CD4-positive, alpha-beta memory T cell (primary cell): ENCODE results near the gene TARM1. TPM values are rescaled to one million over a fixed set of nuclear protein-coding genes. Genes with fewer than 3 reads are reported as not detected.

Experiments
- CTCF ChIA-PET: fragments of 350-600 bp; sonication (Branson Sonifier 250); formaldehyde crosslinking; loops from one replicate; lab custom pipeline; 2021; ENCODE audit warnings: inconsistent platforms; ENCODE audit not compliant: partially characterized antibody; lab: Charles Lee
- POLR2A ChIA-PET: fragments of 350-600 bp; sonication (Branson Sonifier 250); formaldehyde crosslinking; loops from one replicate; lab custom pipeline; 2021; ENCODE audit not compliant: partially characterized antibody; lab: Charles Lee
- DNase-seq, 5 donors: peaks; one replicate each; pipeline versions ENCODE4 v3.0.0 to v3.0.0-alpha.2; 2020 to 2022; ENCODE audit warnings: mixed read lengths in 1 of 5
- H3K27ac ChIP-seq: one replicate; pipeline ENCODE4 v1.7.0; 2013; ENCODE audit warnings: low read depth, low read length
- H3K27me3 ChIP-seq: 2 replicates; pipeline ENCODE4 v1.7.0; 2013; ENCODE audit warnings: mild to moderate bottlenecking, low read length, moderate library complexity; ENCODE audit not compliant: insufficient read depth
- H3K36me3 ChIP-seq: 2 replicates; pipeline ENCODE4 v1.7.0; 2013; ENCODE audit warnings: mild to moderate bottlenecking, low read length, moderate library complexity; ENCODE audit not compliant: insufficient read depth
- H3K4me1 ChIP-seq: 2 replicates; pipeline ENCODE4 v1.7.0; 2013; ENCODE audit warnings: mild to moderate bottlenecking, low read length, moderate library complexity; ENCODE audit not compliant: insufficient read depth
- H3K4me3 ChIP-seq, 2 donors: one replicate each; pipeline ENCODE4 v1.7.0; 2013; ENCODE audit warnings: low read length in 2 of 2, mild to moderate bottlenecking in 1 of 2
- H3K9me3 ChIP-seq, 2 donors: one replicate each; pipeline ENCODE4 v1.7.0; 2013; ENCODE audit warnings: low read length in 2 of 2, control low read depth in 1 of 2; ENCODE audit not compliant: control insufficient read depth in 1 of 2
- H3K27ac Mint-ChIP-seq, 7 donors: one replicate each; pipeline ENCODE4 v1.8.0; 2020 to 2021; ENCODE audit warnings: mixed read lengths in 7 of 7, mild to moderate bottlenecking in 6 of 7, inconsistent platforms in 3 of 7, moderate library complexity in 3 of 7
- H3K27me3 Mint-ChIP-seq, 2 donors: one replicate each; pipeline ENCODE4 v1.8.0; 2020 to 2021; ENCODE audit warnings: mixed read lengths in 2 of 2
- H3K36me3 Mint-ChIP-seq, 2 donors: one replicate each; pipeline ENCODE4 v1.8.0; 2020 to 2021; ENCODE audit warnings: mixed read lengths in 2 of 2, inconsistent platforms in 1 of 2, mild to moderate bottlenecking in 1 of 2
- H3K4me1 Mint-ChIP-seq, 4 donors: one replicate each; pipeline ENCODE4 v1.8.0; 2020 to 2021; ENCODE audit warnings: mixed read lengths in 4 of 4, mild to moderate bottlenecking in 1 of 4
- H3K4me3 Mint-ChIP-seq, 8 donors: one replicate each; pipeline ENCODE4 v1.8.0; 2020 to 2021; ENCODE audit warnings: mixed read lengths in 8 of 8, mild to moderate bottlenecking in 7 of 8, moderate library complexity in 6 of 8, inconsistent platforms in 3 of 8
- H3K9me3 Mint-ChIP-seq, 8 donors: one replicate each; pipeline ENCODE4 v1.8.0; 2020 to 2021; ENCODE audit warnings: mixed read lengths in 8 of 8, mild to moderate bottlenecking in 5 of 8, inconsistent platforms in 3 of 8, moderate library complexity in 1 of 8
- intact Hi-C: fragments of 100-400 bp; cut with micrococcal nuclease; formaldehyde crosslinking; loops from one replicate; pipeline ENCODE4 v1.15.1; 2023
- polyA plus RNA-seq, 2 donors: library from polyadenylated mRNA; unstranded; fragments of 300-500 nt; fragmentation: Illumina TruSeq; gene quantifications; one replicate each; pipeline ENCODE4 v1.2.3, GENCODE V29; 2021
- total RNA-seq, 2 experiments: library from RNA; stranded (reverse); gene quantifications; one replicate each; pipeline ENCODE4 v1.2.3, GENCODE V29; 2021

The TARM1 gene
- total and polyA plus RNA-seq, 4 experiments from 2014 or later, result not detected

DNA sequence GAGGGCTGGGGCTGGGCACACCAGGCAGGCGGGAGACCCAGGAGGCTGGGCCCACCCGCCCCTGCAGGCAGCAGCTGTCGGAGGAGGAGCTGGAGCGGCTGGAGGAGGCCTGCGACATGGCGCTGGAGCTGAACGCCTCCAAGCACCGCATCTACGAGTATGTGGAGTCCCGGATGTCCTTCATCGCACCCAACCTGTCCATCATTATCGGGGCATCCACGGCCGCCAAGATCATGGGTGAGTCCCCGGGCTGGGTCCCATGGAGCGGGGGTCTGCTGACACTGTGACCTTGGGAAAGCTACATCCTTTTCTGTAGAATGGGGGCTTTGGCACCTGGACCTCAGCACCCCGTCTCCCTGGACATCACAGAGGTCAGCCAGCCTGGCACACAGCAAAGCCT, 42.5 kb upstream of the TARM1 start:
- ChIA-PET POLR2A (interaction anchor here (1.1 to 2.3 kb wide), 3 partner anchors 8 to 35 kb away, joined by 3 to 11 read pairs (median 4); partner anchors contain the start of genes PRPF31 and TFPT), CTCF (no interaction called here)
- Histone ChIP-seq H3K4me3 (no peak overlapping the region), H3K27me3 (no peaks in the 10 kb centered on the region), H3K27ac (no peak overlapping the region), H3K9me3 (no peaks in the 10 kb centered on the region), H3K4me1 (no peaks in the 10 kb centered on the region), H3K36me3 (peaks cover 72% of the 10 kb centered on the region)
- no peak overlapping the region for H3K27ac Mint-ChIP-seq
- peaks cover 0 to 2% (median 0%) of the 10 kb centered on the region in 8 donors for H3K9me3 Mint-ChIP-seq
- DNase-seq, result no peak
- H3K36me3 Mint-ChIP-seq, result peaks cover 36 to 58% of the 10 kb centered on the region in 2 donors
- no peaks in the 10 kb centered on the region for H3K27me3 Mint-ChIP-seq
- H3K4me3 Mint-ChIP-seq, result no peak overlapping the region
- H3K4me1 Mint-ChIP-seq, result peaks cover 0 to 1% (median 0%) of the 10 kb centered on the region in 4 donors
- intact Hi-C loops, result no loop called here

DNA sequence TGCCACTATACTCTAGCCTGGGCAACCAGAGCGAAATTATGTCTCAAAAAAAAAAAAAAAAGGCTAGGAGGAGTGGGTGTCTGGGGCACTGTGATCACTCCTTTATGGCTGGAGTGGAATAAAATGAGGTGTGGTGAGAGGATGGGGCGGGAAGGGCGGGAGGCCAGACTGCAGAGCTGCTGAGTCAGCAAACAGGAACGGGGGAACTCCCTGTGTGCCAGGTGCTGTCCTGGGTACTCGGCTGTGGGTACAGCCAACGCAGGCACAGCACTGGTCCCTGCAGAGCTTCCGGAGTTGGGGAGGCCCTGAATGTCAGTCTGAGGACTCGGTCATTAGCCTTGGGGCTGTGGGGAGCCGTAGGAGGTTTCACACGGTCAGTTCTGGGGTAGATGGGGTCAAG, 40.1 kb upstream of the TARM1 start:
- H3K4me1 Mint-ChIP-seq, result peaks cover 5 to 11% (median 10%) of the 10 kb centered on the region in 4 donors
- no peak overlapping the region for H3K4me3 Mint-ChIP-seq
- Histone ChIP-seq H3K36me3 (peaks cover 60% of the 10 kb centered on the region), H3K27me3 (no peaks in the 10 kb centered on the region), H3K4me1 (peaks cover 11% of the 10 kb centered on the region), H3K27ac (no peak overlapping the region), H3K4me3 (no peak overlapping the region), H3K9me3 (no peaks in the 10 kb centered on the region)
- no peaks in the 10 kb centered on the region for H3K27me3 Mint-ChIP-seq
- no peak for DNase-seq
- intact Hi-C loops, result no loop called here
- peaks cover 0 to 2% (median 0%) of the 10 kb centered on the region in 8 donors for H3K9me3 Mint-ChIP-seq
- H3K36me3 Mint-ChIP-seq, result peaks cover 37 to 54% of the 10 kb centered on the region in 2 donors
- no peak overlapping the region for H3K27ac Mint-ChIP-seq
- ChIA-PET POLR2A (no interaction called here), CTCF (no interaction called here)

DNA sequence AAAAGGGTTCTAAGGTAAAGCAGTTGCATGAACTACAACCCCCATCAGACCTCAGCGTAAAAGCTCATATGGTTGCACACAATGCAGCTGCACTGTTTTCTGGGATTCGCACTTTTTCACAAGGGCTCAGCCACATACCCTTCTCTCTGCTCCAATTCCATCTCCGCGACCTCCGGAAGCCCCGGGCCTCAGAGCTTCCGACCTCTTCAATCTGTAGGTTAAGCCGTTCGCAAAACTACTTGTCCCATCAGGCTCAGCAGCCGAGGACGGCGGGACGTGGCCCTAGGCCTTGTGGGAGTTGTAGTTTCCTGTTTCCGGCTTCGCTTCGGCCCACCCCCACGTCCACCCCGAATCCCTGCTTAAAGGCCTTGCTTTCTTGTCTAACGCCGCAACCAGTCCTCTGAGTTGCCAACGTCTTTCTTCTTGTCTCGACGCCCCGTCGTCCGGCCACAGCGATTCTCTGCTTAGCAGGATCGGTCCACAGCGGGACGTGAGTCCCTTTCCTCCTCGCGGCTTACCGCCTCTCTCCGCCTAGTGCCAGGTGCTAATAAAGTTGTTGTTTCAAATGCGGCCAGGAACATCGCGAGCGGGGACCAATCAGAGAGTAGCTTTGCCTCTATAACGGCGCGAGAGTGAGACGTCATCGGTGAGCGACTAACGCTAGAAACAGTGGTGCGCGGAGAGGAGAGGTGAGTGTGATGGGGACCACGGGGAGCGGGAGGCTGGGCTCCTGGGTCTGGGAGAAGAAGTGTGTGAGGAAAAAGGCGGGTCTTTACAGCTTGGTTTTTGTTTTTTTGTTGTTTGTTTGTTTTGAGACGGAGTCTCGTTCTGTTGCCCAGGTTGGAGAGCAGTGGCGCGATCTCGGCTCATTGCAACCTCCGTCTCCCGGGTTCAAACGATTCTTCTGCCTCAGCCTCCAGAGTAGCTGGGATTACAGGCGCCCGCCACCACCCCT, 34.2 kb upstream of the TARM1 start, which contains the start of the genes PRPF31 and TFPT:
TSS of gene PRPF31 (plus strand) at position 646 of the 955 bp plus-strand sequence. CDS start 2,525 bp downstream, outside the sequence.
TSS of gene TFPT (minus strand) at position 549 of the 955 bp plus-strand sequence. CDS start at position 161, 388 bp downstream.
- ChIA-PET POLR2A (interaction anchor here (0.9 to 5.1 kb wide), 20 partner anchors 9 to 720 kb away, joined by 3 to 113 read pairs (median 5); partner anchors contain the start of genes CNOT3, LENG1, LENG8 and LENG9), CTCF (interaction anchor here (0.8 to 3.0 kb wide), 4 partner anchors 13 to 22 kb away, joined by 3 to 13 read pairs (median 10); partner anchors contain the start of genes CNOT3 and NDUFA3)
- Histone ChIP-seq H3K4me3 (peak within 1 kb of the TSS; percentile 80 to 81), H3K27ac (peak within 1 kb of the TSS; percentile 75), H3K27me3 (no peaks in the 10 kb centered on the region), H3K9me3 (no peaks in the 10 kb centered on the region), H3K36me3 (peaks cover 17% of the 10 kb centered on the region), H3K4me1 (peaks cover 27% of the 10 kb centered on the region)
- Mint-ChIP-seq H3K9me3 (peaks cover 0 to 8% (median 0%) of the 10 kb centered on the region in 8 donors), H3K27ac (peak within 1 kb of the TSS; percentile 91 to 97 (median 95)), H3K27me3 (peaks cover 0 to 2% of the 10 kb centered on the region in 2 donors), H3K4me3 (peak within 1 kb of the TSS; percentile 86 to 99 (median 95)), H3K4me1 (peaks cover 22 to 44% (median 28%) of the 10 kb centered on the region in 4 donors), H3K36me3 (peaks cover 24 to 37% of the 10 kb centered on the region in 2 donors)
- intact Hi-C loops, result loop anchor here (1.0 to 10.0 kb wide), 7 partner anchors 13 to 591 kb away; partner anchors contain the start of genes CNOT3, LENG1, LENG8 and NDUFA3
- peak; percentile 97 to 98 (median 97) for DNase-seq

DNA sequence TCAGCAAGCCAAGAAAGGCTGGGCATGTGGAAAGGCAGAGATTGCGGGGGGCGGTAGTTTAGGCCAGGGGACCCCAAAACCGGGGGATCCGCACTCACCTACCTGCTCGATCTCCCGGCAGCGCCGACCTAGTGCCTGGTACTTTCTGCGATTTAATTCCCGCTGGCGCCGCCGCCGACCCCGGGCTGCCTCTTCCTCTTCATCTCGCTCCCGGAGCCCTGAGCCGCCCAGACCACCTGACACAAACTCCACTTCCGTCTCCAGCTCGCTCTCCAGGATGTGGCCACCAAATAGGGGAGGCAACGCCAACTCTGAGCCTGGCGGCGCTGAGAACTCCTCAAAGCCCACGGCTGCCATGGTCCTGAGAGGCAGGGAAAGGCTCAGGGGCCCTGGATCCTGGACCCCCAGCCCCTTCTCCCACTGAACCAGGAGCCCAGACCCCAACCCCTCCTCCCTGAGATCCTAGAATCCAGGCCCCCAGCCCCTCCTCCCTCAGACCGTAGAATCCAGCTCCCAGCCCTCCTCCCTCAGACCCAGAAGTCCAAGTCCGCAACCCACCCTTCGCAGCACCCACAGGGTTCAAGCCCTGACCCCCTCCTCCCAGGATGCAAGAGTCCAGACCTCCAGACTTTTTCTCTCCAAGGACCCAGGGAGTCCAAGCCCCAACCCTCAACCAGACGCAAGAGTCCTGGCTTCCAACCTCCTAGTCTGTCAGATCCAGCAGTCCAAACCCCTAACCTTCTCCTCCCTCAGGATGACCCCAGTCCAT, 33.4 kb upstream of the TARM1 start:
- Mint-ChIP-seq H3K36me3 (peaks cover 20 to 38% of the 10 kb centered on the region in 2 donors), H3K4me3 (peak overlapping the region; percentile 86 to 99 (median 95)), H3K4me1 (peaks cover 22 to 44% (median 29%) of the 10 kb centered on the region in 4 donors), H3K9me3 (peaks cover 0 to 6% (median 0%) of the 10 kb centered on the region in 8 donors), H3K27ac (peak overlapping the region; percentile 91 to 97 (median 95)), H3K27me3 (peaks cover 0 to 2% of the 10 kb centered on the region in 2 donors)
- Histone ChIP-seq H3K27me3 (no peaks in the 10 kb centered on the region), H3K9me3 (no peaks in the 10 kb centered on the region), H3K36me3 (peaks cover 17% of the 10 kb centered on the region), H3K4me3 (peak overlapping the region; percentile 80 to 81), H3K4me1 (peaks cover 27% of the 10 kb centered on the region), H3K27ac (peak overlapping the region; percentile 75)
- ChIA-PET POLR2A (interaction anchor here (1.0 to 5.1 kb wide), 18 partner anchors 10 to 720 kb away, joined by 3 to 113 read pairs (median 9); partner anchors contain the start of genes CNOT3, LENG1, LENG8 and LENG9), CTCF (interaction anchor here (1.2 to 3.0 kb wide), 4 partner anchors 12 to 45 kb away, joined by 3 to 13 read pairs (median 10); partner anchors contain the start of genes CNOT3, LENG1 and NDUFA3)
- intact Hi-C loops, result loop anchor here (1.0 to 10.0 kb wide), 7 partner anchors 12 to 590 kb away; partner anchors contain the start of genes CNOT3, LENG1, LENG8 and NDUFA3
- DNase-seq, result peak; percentile 38 to 72 (median 47)

DNA sequence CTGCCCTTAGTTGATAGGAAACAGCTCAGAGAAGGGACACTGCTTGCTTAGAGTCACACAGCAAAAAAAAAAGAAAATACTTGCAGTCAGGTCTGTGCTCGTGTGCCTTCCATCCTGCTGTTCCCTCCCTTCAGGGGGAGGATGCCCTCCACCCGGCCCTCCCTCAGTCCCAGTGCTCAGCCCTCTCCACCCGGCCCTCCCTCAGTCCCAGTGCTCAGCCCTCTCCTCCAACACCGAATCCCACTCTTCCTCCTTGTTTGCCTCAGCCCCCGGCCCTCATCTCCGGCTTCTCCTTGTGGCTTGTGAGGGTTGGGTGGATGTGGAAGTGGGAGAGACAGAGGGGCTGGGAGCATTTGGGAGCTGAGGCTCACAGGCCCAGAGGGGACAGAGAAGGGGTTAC, 28.5 kb upstream of the TARM1 start:
- CTCF ChIA-PET, result no interaction called here
- peaks cover 23 to 48% of the 10 kb centered on the region in 2 donors for H3K36me3 Mint-ChIP-seq
- no peak overlapping the region for H3K27ac Mint-ChIP-seq
- Histone ChIP-seq H3K4me1 (peaks cover 10% of the 10 kb centered on the region), H3K27me3 (no peaks in the 10 kb centered on the region), H3K9me3 (no peaks in the 10 kb centered on the region), H3K36me3 (peaks cover 43% of the 10 kb centered on the region), H3K27ac (no peak overlapping the region), H3K4me3 (no peak overlapping the region)
- H3K4me1 Mint-ChIP-seq, result peaks cover 8 to 24% (median 18%) of the 10 kb centered on the region in 4 donors
- POLR2A ChIA-PET, result interaction anchor here (1.3 kb wide), 1 partner anchor 27 kb away, joined by 4 read pairs; the partner anchor contains the start of gene CNOT3
- DNase-seq, result no peak
- no peak overlapping the region for H3K4me3 Mint-ChIP-seq
- intact Hi-C loops, result loop anchor here (10.0 kb wide), 2 partner anchors 585 to 1545 kb away; partner anchors contain the start of gene U2AF2
- no peaks in the 10 kb centered on the region for H3K27me3 Mint-ChIP-seq
- no peaks in the 10 kb centered on the region for H3K9me3 Mint-ChIP-seq

DNA sequence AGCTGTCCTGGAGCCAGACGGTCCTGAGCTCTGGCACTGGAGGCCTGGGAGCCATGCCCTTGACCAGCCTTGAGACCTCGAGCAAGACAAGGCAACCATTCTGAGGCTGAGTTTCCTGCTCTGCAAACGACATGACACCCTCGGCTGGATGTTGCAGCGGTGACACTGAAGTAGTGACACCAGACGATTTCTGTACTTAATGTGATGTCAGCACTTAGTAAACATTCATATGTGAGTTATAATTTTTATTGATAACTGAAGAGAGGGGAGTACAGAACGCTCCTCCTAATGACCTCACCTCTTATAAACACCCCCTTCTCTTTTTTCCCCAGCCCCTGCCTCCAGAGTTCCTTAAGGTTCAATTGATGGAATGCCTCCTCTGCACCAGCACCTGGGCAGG, 27.3 kb upstream of the TARM1 start:
- DNase-seq, result no peak
- Histone ChIP-seq H3K4me3 (no peak overlapping the region), H3K27ac (no peak overlapping the region), H3K4me1 (peaks cover 11% of the 10 kb centered on the region), H3K36me3 (peaks cover 43% of the 10 kb centered on the region), H3K27me3 (no peaks in the 10 kb centered on the region), H3K9me3 (no peaks in the 10 kb centered on the region)
- H3K9me3 Mint-ChIP-seq, result no peaks in the 10 kb centered on the region
- intact Hi-C loops, result loop anchor here (10.0 kb wide), 1 partner anchor 1546 kb away; the partner anchor contains the start of gene U2AF2
- H3K27ac Mint-ChIP-seq, result no peak overlapping the region
- H3K27me3 Mint-ChIP-seq, result no peaks in the 10 kb centered on the region
- H3K4me3 Mint-ChIP-seq, result no peak overlapping the region
- H3K36me3 Mint-ChIP-seq, result peaks cover 23 to 47% of the 10 kb centered on the region in 2 donors
- H3K4me1 Mint-ChIP-seq, result peaks cover 5 to 22% (median 12%) of the 10 kb centered on the region in 4 donors
- CTCF ChIA-PET, result no interaction called here
- POLR2A ChIA-PET, result interaction anchor here (1.3 kb wide), 1 partner anchor 28 kb away, joined by 4 read pairs; the partner anchor contains the start of gene CNOT3
